Progenitor cell of endocrine pancreas (in vitro differentiated cells): ENCODE measurements around the gene MADD. TPM values are rescaled to one million over a fixed set of nuclear protein-coding genes. Genes with fewer than 3 reads are reported as not detected.

Experiments used
- DNase-seq: peaks from one replicate; pipeline ENCODE4 v3.0.0; 2021; ENCODE audit warnings: low spot score; ENCODE audit not compliant: unreplicated experiment
- H3K27ac Mint-ChIP-seq: 2 replicates; pipeline ENCODE4 v1.8.0; 2021; ENCODE audit warnings: mild to moderate bottlenecking, moderate library complexity, mixed read lengths
- H3K27me3 Mint-ChIP-seq: 2 replicates; pipeline ENCODE4 v1.8.0; 2021; ENCODE audit warnings: mixed read lengths
- H3K36me3 Mint-ChIP-seq: 2 replicates; pipeline ENCODE4 v1.8.0; 2022; ENCODE audit warnings: mixed read lengths; ENCODE audit not compliant: insufficient read depth
- H3K4me1 Mint-ChIP-seq: 2 replicates; pipeline ENCODE4 v1.8.0; 2021; ENCODE audit warnings: low read depth, mixed read lengths
- H3K4me3 Mint-ChIP-seq: 2 replicates; pipeline ENCODE4 v1.8.0; 2021; ENCODE audit warnings: low read depth, mild to moderate bottlenecking, moderate library complexity, mixed read lengths
- H3K9me3 Mint-ChIP-seq: 2 replicates; pipeline ENCODE4 v1.8.0; 2021; ENCODE audit warnings: low read depth, mixed read lengths
- CTCF ChIP-seq: fragments of 200-600 bp; sonication (generic); IDR thresholded peaks from one replicate; pipeline ENCODE4 v1.5.0; 2021; ENCODE audit warnings: antibody characterized with exemption, mild to moderate bottlenecking; ENCODE audit not compliant: unreplicated experiment
- total RNA-seq: library from RNA; stranded (reverse); gene quantifications from 2 replicates; pipeline ENCODE4 v1.2.1, GENCODE V29; 2021

MADD gene
- total RNA-seq, 1 donor from 2014 or later = 66.5 TPM

GRCh38 chr11:47372422-47372821 is 102.5 kb downstream of the MADD start:
- no peaks in the 10 kb centered on the region for H3K9me3 Mint-ChIP-seq
- H3K4me3 Mint-ChIP-seq = no peak overlapping the region
- H3K36me3 Mint-ChIP-seq = no peaks in the 10 kb centered on the region
- TF ChIP-seq CTCF = no peak
- H3K4me1 Mint-ChIP-seq = no peaks in the 10 kb centered on the region
- DNase-seq = no peak
- peaks cover 9% of the 10 kb centered on the region for H3K27me3 Mint-ChIP-seq
- no peak overlapping the region for H3K27ac Mint-ChIP-seq

GRCh38 chr11:47373876-47374719 is 104.2 kb downstream of the MADD start:
- peaks cover 6% of the 10 kb centered on the region for H3K27me3 Mint-ChIP-seq
- no peaks in the 10 kb centered on the region for H3K36me3 Mint-ChIP-seq
- TF ChIP-seq CTCF = peak; percentile 99
- DNase-seq = peak; percentile 79
- H3K4me3 Mint-ChIP-seq = no peak overlapping the region
- no peak overlapping the region for H3K27ac Mint-ChIP-seq
- H3K4me1 Mint-ChIP-seq = no peaks in the 10 kb centered on the region
- no peaks in the 10 kb centered on the region for H3K9me3 Mint-ChIP-seq

- Mint-ChIP-seq H3K9me3 (no peaks in the 10 kb centered on the region), H3K4me3 (no peak overlapping the region), H3K36me3 (no peaks in the 10 kb centered on the region), H3K27me3 (peaks cover 2% of the 10 kb centered on the region), H3K27ac (no peak overlapping the region), H3K4me1 (no peaks in the 10 kb centered on the region)
- DNase-seq = no peak
- no peak for TF ChIP-seq CTCF
Measured at GRCh38 chr11:47374720-47375019, 104.7 kb downstream of the MADD start.

GRCh38 chr11:47375020-47375419 is 105.1 kb downstream of the MADD start:
- Mint-ChIP-seq H3K9me3 (no peaks in the 10 kb centered on the region), H3K4me3 (no peak overlapping the region), H3K36me3 (no peaks in the 10 kb centered on the region), H3K27ac (no peak overlapping the region), H3K27me3 (no peaks in the 10 kb centered on the region), H3K4me1 (no peaks in the 10 kb centered on the region)
- no peak for TF ChIP-seq CTCF
- DNase-seq = no peak

GRCh38 chr11:47375546-47376085 is 105.7 kb downstream of the MADD start:
- no peaks in the 10 kb centered on the region for H3K36me3 Mint-ChIP-seq
- H3K4me3 Mint-ChIP-seq = no peak overlapping the region
- no peaks in the 10 kb centered on the region for H3K4me1 Mint-ChIP-seq
- H3K9me3 Mint-ChIP-seq = no peaks in the 10 kb centered on the region
- no peaks in the 10 kb centered on the region for H3K27me3 Mint-ChIP-seq
- H3K27ac Mint-ChIP-seq = no peak overlapping the region
- DNase-seq = no peak
- no peak for TF ChIP-seq CTCF
